GM19328 (cell line): ENCODE data around the gene PSAP.
"Not testable (repeated sequence)": the region's sequence is repeated elsewhere in the genome, so short reads cannot be mapped to it uniquely, and the experiment has no call there.

Experiments used
- ATAC-seq: cut with Tn5 transposase; IDR thresholded peaks from one replicate; pipeline ENCODE4 v1.9.1; 2021; ENCODE audit warnings: mild to moderate bottlenecking, moderate library complexity; ENCODE audit not compliant: unreplicated experiment

Gene PSAP

DNA sequence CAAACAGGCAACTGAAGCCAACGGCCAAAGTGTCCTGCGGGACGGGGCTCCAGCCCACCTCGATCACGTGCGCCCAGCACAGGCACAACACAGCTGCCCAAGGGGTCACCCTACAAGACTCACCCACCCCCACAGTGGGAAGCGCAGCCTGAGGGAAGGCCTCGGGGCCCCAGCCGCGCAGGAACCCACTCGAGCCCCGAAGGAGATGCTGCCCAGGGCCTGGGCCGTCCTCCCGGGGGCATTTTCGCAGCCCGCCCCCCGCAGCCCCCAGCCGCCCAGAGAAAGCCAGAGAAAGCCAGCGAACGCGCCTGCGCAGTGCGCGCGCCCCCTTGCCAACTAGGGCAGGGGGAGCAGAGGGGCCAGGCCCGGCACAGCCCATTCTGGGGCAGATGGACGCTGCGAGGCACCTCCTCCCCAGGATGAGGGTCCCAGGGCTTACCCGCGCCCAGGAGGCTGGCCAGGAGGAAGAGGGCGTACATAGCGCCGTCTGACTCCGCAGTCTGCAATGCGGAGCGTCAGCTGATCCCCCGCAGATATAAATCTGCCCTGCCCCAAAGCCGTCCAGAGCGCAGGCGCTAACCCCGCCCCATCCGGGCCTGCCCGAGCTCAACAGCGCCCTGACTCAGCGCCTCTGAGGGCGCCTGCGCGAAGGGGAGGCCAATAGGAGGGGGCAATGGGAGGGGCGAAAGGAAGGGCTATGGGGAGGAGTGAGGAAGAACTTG, at the start of gene PSAP:
PSAP (minus strand) TSS at position 509 of the 722 bp plus-strand sequence; CDS start at position 479, 30 bp downstream.
- peak; percentile 90 for ATAC-seq

DNA sequence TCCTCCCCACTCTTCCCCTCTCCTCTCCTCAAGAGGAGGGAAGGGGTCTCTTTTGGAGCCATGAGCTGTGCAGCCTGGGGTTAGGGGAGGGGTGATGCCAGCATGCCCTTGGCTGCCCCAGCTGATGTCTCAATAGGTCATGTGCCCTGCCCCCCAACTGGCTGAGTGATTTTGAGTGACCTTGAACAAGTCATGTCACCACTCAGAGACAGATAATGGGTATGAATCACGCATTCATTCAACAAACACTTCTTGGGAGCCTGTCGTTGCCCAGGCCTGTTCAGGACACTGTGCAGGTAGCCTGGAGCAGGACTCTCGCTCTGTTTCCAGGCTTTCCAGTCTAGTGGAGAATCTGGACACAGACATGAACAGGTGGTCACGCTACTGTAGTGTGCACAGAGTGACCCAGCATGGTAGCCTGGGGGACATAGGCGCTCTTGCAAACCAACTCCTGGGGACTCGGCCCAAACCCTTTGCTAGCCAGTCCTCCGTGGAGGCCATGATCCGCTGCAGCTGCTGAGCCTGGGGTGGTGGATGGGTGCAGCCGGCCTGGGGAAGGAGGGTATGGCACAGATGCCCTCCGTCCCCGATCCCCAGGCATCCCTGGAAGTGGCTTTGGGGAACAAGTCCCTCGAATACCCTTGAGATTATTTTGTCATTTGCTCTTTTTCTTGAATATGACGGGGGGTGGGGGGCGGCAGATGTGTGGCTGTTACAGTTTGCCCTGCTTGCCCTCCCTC, 49.6 kb upstream of the PSAP start:
- no peak for ATAC-seq

DNA sequence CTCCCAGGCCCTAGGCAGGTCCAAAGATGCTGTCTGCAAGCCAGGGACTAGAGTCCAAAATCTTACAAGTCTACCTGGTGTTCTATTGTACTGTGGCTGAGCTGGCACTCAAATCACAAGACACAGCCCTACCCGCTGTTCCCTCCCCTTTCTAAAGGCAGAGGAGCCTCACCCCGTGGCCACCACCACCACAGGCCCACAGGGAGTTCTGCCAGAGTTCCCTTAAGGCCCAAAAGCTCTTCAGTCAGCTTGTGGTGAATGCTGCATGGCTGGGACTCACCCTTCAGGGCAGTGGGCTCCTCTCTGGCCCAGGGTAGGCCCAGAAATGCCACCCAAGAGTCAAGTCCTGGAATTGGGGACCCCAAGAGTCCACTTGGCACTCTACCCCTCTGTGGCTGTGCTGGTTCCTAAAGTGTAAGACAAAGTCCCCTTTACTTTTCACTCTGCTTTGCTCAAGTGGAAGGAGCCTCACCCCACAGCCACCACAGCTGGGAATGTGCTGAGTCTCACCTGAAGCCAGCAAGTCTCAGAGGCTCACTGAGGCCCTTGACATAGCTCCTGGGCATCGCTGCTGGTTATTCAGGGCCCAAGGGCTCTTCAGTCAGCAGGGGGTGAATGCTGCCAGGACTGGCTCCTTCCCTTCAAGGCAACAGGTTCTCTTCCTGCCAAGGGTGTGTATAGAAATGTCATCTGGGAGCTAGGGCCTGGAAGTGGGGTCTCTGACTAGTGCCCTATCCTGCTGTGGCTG, 48.8 kb upstream of the PSAP start:
- ATAC-seq: no peak

DNA sequence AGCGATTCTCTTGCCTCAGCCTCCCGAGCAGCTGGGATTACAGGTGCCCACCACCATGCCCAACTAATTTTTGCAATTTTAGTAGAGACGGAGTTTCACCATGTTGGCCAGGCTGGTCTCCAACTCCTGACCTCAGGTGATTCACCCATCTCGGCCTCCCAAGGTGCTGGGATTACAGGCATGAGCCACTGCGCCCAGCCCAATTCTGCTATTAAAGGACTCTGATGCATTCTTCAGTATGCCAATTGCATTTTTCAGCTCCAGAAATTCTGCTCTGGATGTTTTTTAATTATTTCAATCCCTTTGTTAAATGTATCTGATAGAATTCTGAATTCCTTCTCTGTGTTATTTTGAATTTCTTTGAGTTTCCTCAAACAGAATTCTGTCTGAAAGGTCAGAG, 47.3 kb upstream of the PSAP start:
- ATAC-seq: not testable (repeated sequence)

DNA sequence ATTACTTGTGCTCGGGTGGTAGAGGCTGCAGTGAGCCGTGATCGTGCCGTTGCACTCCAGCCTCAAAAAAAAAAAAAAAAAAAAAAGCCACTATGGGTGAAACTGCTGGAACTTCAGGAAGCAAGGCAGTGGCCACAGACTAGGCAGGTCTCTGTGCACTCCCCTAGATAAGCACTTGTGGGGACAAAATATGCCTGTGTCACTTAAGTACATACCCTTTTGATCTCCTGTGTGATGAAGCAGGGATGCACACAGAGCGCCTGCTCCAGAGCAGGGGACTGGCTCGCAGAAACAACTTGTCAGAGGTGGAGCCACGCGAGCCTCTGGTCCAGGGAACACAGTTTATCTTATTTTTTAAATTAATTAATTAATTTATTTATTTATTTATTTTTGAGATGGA, 42.9 kb upstream of the PSAP start:
- no peak for ATAC-seq

DNA sequence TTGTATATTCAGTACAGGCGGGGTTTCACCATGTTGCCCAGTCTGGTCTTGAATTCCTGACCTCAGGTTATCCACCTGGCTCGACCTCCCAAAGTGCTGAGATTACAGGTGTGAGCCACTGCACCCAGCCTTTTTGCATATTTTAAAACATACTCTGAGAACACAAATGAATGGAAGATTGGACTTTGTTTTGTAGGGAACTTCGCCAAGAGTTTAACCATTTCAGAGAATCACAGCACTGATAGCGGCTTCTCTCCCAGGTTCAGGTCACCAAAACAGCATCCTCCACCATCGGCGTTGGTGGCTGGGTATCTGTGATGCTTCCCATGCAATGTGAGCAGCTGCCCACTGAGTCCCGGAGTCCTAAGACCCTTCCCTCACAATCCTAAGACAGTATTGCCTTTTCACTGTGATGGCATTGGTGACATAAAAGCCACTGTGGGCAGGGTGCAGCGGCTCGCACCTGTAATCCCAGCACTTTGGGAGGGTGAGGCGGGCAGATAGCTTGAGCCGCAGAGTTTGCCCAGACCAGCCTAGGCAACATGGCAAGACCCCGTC, 42.3 kb upstream of the PSAP start:
- no peak for ATAC-seq

DNA sequence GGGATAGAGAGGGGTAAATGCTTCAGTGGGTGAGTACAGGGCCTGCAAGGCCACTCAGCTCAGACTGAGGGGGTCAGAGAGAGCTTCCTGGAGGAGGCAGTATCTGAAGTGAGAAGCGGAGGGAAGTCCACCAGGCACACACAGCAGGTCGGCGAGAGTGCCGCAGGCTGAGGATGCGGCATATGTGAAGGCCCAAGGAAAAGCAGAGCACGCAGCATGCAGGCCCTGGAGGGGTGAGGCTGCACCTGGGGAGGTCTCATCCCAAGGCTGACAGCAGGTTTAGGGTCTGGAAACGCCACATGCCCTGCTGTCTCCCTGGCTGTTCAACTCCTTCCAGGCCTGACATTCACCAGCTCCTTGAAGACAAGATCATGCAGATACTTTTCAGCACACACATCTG, 40.4 kb upstream of the PSAP start:
- ATAC-seq: no peak

DNA sequence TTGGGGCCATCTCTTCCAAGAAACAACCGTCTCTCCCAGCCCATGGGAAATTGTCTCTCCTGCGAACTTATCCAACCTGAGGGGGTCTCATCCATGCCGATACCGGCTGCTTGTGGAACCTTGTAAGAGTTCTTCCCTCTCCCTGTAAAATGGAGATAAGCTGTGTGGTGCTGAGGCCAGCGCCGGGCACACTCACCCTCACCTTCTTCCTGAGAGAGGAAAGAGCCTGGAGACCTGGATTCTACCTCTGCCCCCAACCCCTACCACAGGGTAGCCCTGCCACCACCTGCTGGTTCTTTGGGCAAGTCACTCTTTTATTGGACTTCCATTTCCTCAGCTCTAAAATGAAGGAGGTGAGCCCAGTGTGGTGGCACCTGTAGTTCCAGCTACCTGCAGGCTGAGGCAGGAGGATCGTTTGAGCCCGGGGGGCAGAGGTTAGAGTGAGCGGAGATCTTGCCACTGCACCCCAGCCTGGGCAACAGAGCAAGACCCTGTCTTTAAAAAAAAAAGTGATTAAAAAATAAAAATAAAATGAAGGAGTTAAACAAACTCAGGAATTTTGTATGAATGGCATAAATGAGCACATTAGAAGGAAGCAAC, 38.4 kb upstream of the PSAP start:
- no peak for ATAC-seq

DNA sequence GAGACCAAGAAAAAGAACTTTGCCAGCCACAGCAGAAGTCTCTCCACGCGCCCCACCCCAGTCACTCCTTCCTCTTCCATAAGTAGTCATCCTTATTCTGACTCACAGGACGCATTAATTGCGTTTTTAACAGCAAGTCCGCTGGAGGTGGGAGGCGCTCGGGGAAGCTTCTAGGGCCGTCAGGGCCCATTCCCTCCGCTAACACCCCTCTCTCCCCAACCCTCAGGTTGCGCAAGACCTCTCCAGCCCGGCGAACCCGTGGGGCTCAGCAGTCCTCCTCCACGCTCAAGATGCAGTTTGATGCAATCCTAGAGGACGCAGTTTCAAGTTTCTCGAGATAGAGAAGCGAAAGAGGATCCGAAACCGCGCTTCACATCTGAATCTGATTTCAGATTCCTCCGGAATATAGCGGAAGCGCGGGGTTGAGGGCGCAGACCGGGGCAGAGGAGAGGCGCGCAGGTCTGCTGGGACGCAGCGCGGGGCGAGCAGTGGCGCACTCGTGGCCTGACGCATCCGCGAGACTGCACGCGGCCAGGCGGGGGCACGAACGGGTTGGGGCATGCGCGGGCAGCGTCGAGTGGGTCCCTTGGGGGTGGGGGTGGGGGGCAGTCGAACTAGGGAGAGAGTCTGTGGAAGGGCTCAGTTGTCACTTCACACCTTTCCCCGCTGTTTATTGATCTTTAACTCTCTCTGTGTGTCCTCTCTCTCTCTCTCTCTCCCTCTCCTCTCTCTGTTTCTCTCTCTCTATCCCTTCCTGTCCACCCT, 37.8 kb upstream of the PSAP start:
- ATAC-seq: peak; percentile 83

DNA sequence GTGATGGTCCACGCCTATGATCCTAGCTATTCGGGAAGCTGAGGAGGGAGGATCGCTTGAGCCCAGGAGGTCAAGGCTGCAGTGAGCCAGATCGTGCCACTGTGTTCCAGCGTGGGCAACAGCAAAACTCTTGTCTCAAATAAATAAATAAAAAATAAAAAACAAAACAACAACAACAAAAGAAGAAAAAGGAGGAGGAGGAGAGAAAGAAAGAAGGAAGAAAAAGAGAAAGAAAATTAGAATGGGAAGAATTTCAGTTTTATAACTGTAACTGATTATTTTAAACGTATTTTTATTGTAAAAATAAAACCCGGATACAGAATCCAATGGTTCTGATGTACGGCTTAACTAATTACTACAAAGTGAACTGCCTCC, 37.2 kb upstream of the PSAP start:
- no peak for ATAC-seq

DNA sequence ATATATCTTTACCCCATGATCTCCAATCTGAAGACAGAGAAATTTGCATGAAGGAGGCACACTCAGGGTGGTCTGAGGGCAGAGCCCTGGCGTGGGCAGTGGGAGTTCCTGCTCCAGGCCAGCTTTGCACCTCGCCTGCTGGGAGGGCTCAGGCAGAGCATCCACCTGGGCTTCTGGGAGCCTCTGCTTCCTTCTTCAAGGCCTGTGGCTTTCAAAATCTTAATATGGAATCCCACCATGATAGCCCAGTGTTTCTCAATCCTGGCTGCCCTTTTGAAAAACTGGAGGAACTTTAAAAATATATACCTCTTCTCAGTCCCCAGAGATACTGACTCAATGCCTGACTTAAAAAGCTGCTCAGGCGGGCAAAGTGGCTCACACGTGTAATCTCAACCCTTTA, 36.7 kb upstream of the PSAP start:
- no peak for ATAC-seq

DNA sequence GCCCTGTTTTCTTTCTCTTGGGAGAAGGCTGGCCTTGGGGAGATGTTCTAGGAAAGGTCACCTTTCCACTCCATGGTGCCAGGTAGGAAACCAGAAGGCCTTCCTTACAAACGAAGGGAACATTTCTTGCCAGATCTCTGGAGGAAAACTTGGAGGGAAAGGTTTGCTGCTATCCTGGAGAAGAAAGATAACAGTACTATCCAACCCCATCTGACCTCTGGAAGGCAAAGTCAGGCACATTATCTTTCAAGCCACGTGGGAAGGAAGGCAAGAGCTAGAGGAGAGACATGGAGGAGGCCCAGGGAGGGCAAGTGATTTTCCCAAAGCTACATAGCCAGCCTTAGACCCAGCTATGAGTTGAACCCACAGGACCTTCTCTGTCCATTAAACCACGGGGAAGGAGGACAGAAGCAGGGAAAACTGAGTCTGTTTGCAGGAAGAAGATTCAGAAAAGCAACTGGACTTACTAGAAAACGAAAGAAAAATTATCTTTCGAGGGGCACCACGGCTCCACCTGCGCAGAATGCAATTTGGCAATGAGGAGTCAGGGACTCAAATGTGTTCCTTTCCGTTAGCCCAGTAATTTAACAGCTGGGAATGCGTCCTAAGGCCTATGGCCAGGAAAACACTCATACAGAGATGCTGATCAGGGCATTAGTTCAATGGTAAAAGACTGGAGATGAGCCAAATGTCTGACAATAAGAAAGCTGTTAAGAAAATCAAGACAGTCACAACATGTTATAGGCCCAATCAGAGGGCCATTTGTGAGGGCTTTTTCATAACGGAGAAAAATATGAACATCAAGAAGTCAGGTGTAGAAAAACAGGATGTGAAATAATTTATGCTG, 32.0 kb upstream of the PSAP start:
- ATAC-seq: no peak

DNA sequence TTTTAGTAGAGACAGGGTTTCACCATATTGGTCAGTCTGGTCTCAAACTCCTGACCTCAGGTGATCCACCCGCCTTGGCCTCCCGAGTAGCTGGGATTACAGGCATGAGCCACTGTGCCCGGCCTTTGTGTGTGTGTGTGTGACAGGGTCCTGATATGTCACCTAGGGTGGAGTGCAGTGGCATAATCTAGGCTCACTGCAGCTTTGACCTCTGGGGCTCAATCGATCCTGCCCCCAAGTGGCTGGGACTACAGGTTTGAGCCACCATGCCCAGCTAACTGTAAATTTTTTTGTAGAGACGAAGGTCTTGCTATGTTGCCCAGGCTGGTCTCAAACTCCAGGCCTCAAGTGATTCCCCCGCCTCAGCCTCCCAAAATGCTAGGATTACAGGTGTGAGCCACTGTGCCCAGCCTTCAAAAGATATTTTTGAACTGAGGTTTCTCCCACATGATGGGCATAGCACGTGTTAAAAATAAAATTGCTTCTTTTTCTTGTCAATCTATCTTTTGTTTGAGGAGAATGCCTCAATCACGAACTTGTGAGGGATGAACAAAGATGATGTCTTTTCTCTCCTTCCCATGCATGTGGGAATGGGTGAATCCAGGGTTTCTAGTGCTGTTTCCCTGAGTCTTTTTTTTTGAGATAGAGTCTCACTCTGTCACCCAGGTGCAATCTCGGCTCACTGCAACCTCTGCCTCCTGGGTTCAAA, 30.8 kb upstream of the PSAP start:
- no peak for ATAC-seq

DNA sequence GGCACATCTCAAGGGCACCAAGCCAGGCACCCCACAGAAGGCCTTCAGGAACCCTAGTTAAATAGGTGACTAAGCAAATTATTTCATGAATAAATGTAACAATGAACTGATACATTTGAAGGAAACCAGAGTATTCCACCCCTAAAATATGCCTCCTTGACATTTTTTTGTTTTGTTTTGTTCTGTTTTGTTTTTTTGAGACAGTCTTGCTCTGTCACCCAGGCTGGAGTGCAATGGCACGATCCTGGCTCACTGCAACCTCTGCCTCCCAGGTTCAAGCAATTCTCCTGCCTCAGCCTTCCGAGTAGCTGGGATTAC, 30.2 kb upstream of the PSAP start:
- ATAC-seq: not testable (repeated sequence)

DNA sequence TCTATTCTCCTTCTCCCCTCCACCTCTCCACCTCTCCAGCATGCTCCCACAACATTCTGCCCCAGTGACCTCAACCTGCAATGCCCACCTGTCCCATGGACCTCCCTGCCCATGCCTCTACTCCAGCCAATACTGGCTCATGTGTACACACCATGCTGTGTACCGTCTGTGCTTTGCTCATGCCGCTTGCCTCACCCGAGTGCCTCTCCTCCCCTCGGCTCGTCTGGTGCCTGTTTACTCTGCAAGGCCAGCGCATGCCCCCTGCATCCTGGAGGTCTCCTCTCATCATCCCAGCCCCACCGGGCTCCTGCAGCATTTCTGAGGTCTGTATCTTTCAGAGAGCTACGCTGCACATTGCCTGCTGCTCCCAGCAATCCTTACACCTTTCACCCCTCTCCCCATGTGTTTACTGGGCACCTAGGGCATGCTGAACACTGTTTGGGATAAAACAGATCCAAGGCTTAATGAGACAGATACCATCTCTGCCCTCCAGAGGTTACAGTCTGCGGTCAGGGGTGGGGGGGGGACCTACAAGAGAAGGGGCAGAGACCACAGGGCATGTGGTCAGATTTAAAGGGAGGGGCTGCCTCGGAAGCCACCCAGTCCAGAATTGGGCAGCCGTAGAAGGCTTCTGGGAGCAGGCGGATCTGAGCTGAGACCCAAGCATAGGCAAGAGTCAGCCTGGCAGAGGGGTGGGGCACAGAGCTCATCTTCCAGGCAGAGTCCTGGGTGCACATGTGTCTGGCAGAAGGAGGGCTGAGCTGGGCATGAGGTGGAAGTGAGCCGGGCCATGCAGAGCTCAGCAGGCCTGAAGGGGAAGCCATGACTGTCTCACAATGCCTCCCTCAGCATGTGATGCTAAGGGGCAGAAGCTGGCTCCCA, 29.6 kb upstream of the PSAP start:
- ATAC-seq: no peak

DNA sequence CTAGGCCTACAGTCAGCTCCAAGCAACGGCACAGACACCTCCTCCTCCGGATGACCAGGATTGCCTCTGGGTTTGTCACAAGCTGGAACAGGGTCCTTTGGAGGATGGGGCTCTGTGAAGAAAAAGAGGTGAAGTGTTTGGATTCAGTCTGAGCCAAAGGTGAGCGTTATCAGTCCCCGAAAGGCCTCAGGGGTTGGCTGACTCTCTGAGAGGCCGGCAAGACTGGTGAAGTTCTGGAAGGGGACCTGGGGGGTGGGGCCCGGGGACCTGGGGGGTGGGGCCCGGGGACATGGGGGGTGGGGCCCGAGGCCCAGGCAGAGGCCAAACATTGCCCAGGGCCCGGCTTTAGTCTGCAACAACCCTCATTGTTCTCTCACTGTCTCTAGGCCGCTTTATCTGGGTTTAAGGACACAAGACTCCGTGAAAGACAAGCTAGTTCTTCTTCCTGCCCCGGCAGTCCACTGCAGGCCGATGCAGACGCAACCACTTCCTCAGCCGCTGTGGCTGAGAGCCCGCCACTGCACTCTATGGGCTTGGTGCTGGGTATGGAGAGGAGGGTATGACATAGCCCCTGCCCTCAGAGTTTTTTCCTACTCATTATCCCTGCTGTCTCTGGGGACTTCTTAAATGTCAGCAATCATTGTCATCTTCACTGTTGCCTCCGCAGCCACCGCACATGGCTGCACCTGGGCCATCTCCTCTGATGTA, 27.4 kb upstream of the PSAP start:
- ATAC-seq: no peak

DNA sequence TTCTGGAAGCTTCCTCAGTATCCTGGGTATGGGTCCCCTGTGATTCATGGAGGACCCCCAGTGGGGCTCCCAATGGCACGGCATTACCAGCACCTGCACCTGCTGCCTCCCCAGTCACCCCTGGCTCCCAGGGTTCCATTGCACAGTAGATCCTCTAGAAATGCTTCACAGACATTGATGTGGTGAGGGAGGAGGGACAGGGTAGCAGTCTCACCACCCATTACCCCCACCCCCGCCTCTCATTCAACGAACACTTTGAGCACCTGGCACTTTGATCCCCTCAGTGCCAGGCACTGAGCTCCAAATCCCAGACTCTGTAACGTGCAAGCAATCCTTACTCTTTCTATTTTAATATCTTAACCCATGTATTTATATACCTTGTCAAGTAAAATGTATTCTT, 26.8 kb upstream of the PSAP start:
- no peak for ATAC-seq
